GM12878 (cell line): Measurements from ENCODE around the gene NKAIN2. TPM values are rescaled to one million over a fixed set of nuclear protein-coding genes. Genes with fewer than 3 reads are reported as not detected.

Experiments used
- ATAC-seq: fragments of 200-7000 bp; cut with Tn5 transposase; 3 replicates; pipeline ENCODE4 v1.9.1; 2020; ENCODE audit warnings: mild to moderate bottlenecking, moderate library complexity
- BruUV-seq: library from RNA; stranded (reverse); fragments of 400-500 nt; replicated peaks from 2 replicates; lab custom pipeline; 2021; lab: Mats Ljungman, UMichigan
- CTCF ChIA-PET: fragments of 300-600 bp; sonication (Branson Sonifier 250); formaldehyde crosslinking; extraction: SDS; loops from one replicate; lab custom pipeline; 2021; ENCODE audit warnings: inconsistent platforms; lab: Yijun Ruan, JAX
- POLR2A ChIA-PET: fragments of 350-600 bp; formaldehyde crosslinking; extraction: SDS; loops from one replicate; lab custom pipeline; 2021; ENCODE audit warnings: inconsistent platforms; lab: Charles Lee
- RAD21 ChIA-PET: fragments of 300-600 bp; sonication (Branson Sonifier 250); formaldehyde crosslinking; loops from one replicate; lab custom pipeline; 2023; ENCODE audit warnings: antibody characterized with exemption; ENCODE audit not compliant: unreplicated experiment; lab: Charles Lee
- SMC1A ChIA-PET: fragments of 300-600 bp; sonication (Branson Sonifier 250); formaldehyde crosslinking; loops from one replicate; lab custom pipeline; 2023; ENCODE audit not compliant: unreplicated experiment, uncharacterized antibody; lab: Charles Lee
- DNase-seq: peaks from one replicate; pipeline ENCODE4 v3.0.0-alpha.2; 2011; ENCODE audit warnings: low read depth, low spot score
- FAIRE-seq: peaks from 3 replicates; lab custom pipeline; 2011; peaks lifted over from hg19 to GRCh38; lab: Jason Lieb, UNC
- H2AFZ ChIP-seq: 2 replicates; pipeline ENCODE4 v1.6.0; 2011; ENCODE audit warnings: low read depth, low read length, control low read depth; ENCODE audit not compliant: control insufficient read depth
- H3K27ac ChIP-seq: 2 replicates; pipeline ENCODE4 v1.5.1; 2011; ENCODE audit warnings: control low read depth; ENCODE audit not compliant: control insufficient read depth, insufficient read depth
- H3K27me3 ChIP-seq, 2 experiments: replicated peaks in 1 of 2; 2 replicates each; pipeline versions ENCODE4 v1.6.0 to v1.6.1; 2011; ENCODE audit warnings: low read length in 1 of 2; ENCODE audit not compliant: control insufficient read depth in 2 of 2, insufficient read depth in 2 of 2
- H3K36me3 ChIP-seq, 2 experiments: 2 replicates each; pipeline ENCODE4 v1.5.1; 2011; ENCODE audit warnings: low read length in 1 of 2; ENCODE audit not compliant: control insufficient read depth in 2 of 2, insufficient read depth in 2 of 2
- H3K4me1 ChIP-seq: 2 replicates; pipeline ENCODE4 v1.6.1; 2011; ENCODE audit warnings: mild to moderate bottlenecking, low read length, moderate library complexity, mixed read lengths; ENCODE audit not compliant: control insufficient read depth, insufficient read depth
- H3K4me2 ChIP-seq: 2 replicates; pipeline ENCODE4 v1.6.0; 2011; ENCODE audit warnings: control low read depth; ENCODE audit not compliant: control insufficient read depth, insufficient read depth
- H3K4me3 ChIP-seq: fragments of 200-600 bp; sonication (generic); 2 replicates; pipeline ENCODE4 v1.5.1; 2016
- H3K79me2 ChIP-seq: 2 replicates; pipeline ENCODE4 v1.6.0; 2011; ENCODE audit warnings: low read length; ENCODE audit not compliant: control insufficient read depth, insufficient read depth
- H3K9ac ChIP-seq: 2 replicates; pipeline ENCODE4 v1.8.0; 2011; ENCODE audit warnings: low read length, control low read depth, mixed read lengths; ENCODE audit not compliant: control insufficient read depth, insufficient read depth
- H3K9me3 ChIP-seq: replicated peaks from 3 replicates; pipeline ENCODE4 v1.5.1; 2011; ENCODE audit warnings: mild to moderate bottlenecking, low read length; ENCODE audit not compliant: control insufficient read depth, insufficient read depth
- H4K20me1 ChIP-seq: 2 replicates; pipeline ENCODE4 v1.6.0; 2011; ENCODE audit not compliant: control insufficient read depth, insufficient read depth
- CBX5 ChIP-seq: sonication (generic); IDR thresholded peaks from 2 replicates; pipeline ENCODE4 v1.6.1; 2016; ENCODE audit warnings: low read depth, moderate library complexity, mild to moderate bottlenecking, inconsistent platforms
- CEBPB ChIP-seq, 2 experiments: fragments of 150-350 bp in 1 of 2; IDR thresholded peaks; 2 replicates each; pipeline ENCODE4 v1.6.1; 2012 to 2014; ENCODE audit warnings: low read depth in 2 of 2, low read length in 2 of 2, borderline replicate concordance in 1 of 2, inconsistent platforms in 1 of 2
- CREB1 ChIP-seq: IDR thresholded peaks from 2 replicates; pipeline ENCODE4 v1.6.1; 2012; ENCODE audit warnings: low read depth, mild to moderate bottlenecking, inconsistent platforms
- HDAC2 ChIP-seq: fragments of 200-600 bp; sonication (generic); IDR thresholded peaks from 2 replicates; pipeline ENCODE4 v1.6.1; 2017
- JUND ChIP-seq: IDR thresholded peaks from 2 replicates; pipeline ENCODE4 v1.6.1; 2012; ENCODE audit warnings: low read depth, mild to moderate bottlenecking, low read length, improper control_type of control experiment, moderate library complexity
- KDM1A ChIP-seq: fragments of 200-600 bp; sonication (generic); IDR thresholded peaks from 2 replicates; pipeline ENCODE4 v1.6.1; 2016; ENCODE audit warnings: borderline replicate concordance
- MTA3 ChIP-seq: IDR thresholded peaks from 2 replicates; pipeline ENCODE4 v1.6.1; 2012; ENCODE audit warnings: low read length, inconsistent platforms, borderline replicate concordance
- NFXL1 ChIP-seq: fragments of 450-650 bp; IDR thresholded peaks from 2 replicates; pipeline ENCODE4 v1.6.1; 2017; ENCODE audit warnings: antibody characterized with exemption, mild to moderate bottlenecking, borderline replicate concordance
- POLR2AphosphoS5 ChIP-seq: IDR thresholded peaks from 2 replicates; pipeline ENCODE4 v1.6.1; 2011; ENCODE audit warnings: mild to moderate bottlenecking, low read length, inconsistent platforms
- RUNX3 ChIP-seq: IDR thresholded peaks from 2 replicates; pipeline ENCODE4 v1.6.1; 2012; ENCODE audit warnings: low read length, inconsistent platforms
- SMARCA5 ChIP-seq: fragments of 450-650 bp; IDR thresholded peaks from 2 replicates; pipeline ENCODE4 v1.6.1; 2017; ENCODE audit warnings: mild to moderate bottlenecking
- SP1 ChIP-seq: IDR thresholded peaks from one replicate; pipeline ENCODE4 v1.6.1; 2011; ENCODE audit warnings: low read depth, low read length
- TAF1 ChIP-seq: IDR thresholded peaks from 2 replicates; pipeline ENCODE4 v1.6.1; 2011; ENCODE audit warnings: mild to moderate bottlenecking, low read depth, low read length, borderline replicate concordance
- USF2 ChIP-seq: IDR thresholded peaks from 2 replicates; pipeline ENCODE4 v1.6.1; 2011; ENCODE audit warnings: low read depth, low read length, improper control_type of control experiment, borderline replicate concordance
- ZNF274 ChIP-seq: IDR thresholded peaks from one replicate; pipeline ENCODE4 v1.8.0; 2011; ENCODE audit not compliant: insufficient read length, insufficient read depth
- ZNF687 ChIP-seq: fragments of 450-650 bp; IDR thresholded peaks from 2 replicates; pipeline ENCODE4 v1.6.1; 2017; ENCODE audit warnings: mild to moderate bottlenecking, moderate library complexity
- WGBS: methylation state at CpG from one replicate; pipeline ENCODE4 v1.1.6; 2016; ENCODE audit warnings: low lambda C conversion rate; ENCODE audit not compliant: insufficient replicate concordance, insufficient coverage; ENCODE audit errors: missing lambda C conversion rate; 5-methylcytosine and 5-hydroxymethylcytosine counted together
- in situ Hi-C: fragments of 300-500 bp; cut with MboI; formaldehyde crosslinking; loops from 9 replicates; pipeline ENCODE4 v1.14.3; 2018; ENCODE audit warnings: mixed read lengths
- intact Hi-C: fragments of 100-400 bp; cut with micrococcal nuclease; formaldehyde crosslinking; loops from one replicate; pipeline ENCODE4 v1.14.2; 2022; ENCODE audit not compliant: unreplicated experiment
- polyA plus RNA-seq, 11 experiments: library from polyadenylated mRNA; depleted of rRNA in 4 of 11; unstranded in 6 of 11; stranded (reverse) in 5 of 11; fragments of >200 nt; fragmentation: Nextera tagmentation in 4 of 11; fragmentation: Illumina TruSeq in 1 of 11; extraction: Ambion mirVana in 4 of 11; extraction: Trizol in 1 of 11; gene quantifications; 1 replicate in 1 of 11; 2 replicates in 10 of 11; pipeline versions ENCODE4 v1.2.1 to v1.2.3, GENCODE V29; 2011 to 2016; ENCODE audit warnings: inconsistent platforms in 2 of 11, missing spikeins in 2 of 11, low read depth in 1 of 11
- total RNA-seq, 4 experiments: library from RNA; depleted of rRNA in 3 of 4; stranded (reverse); fragments of >200 nt in 3 of 4; fragmentation: Illumina TruSeq in 1 of 4; extraction: Trizol in 1 of 4; gene quantifications; 2 replicates each; pipeline versions ENCODE4 v1.2.1 to v1.2.3, GENCODE V29; 2013 to 2021
- TF ChIP-seq, protein P1 (sequence below): fragments of 450-650 bp; formaldehyde crosslinking; IDR thresholded peaks from 2 replicates; pipeline ENCODE4 v1.4.0; 2020; ENCODE audit warnings: mild to moderate bottlenecking, moderate library complexity

Gene NKAIN2
- total and polyA plus RNA-seq, 10 of the 15 experiments (the other 5 are each of a cell fraction or from before 2014, with no cell fraction given) = not detected

GRCh38 chr6:124080483-124080882, 276.8 kb downstream of the NKAIN2 start:
- FAIRE-seq (no peak), ATAC-seq (no peak), DNase-seq (no peak)
- no peak overlapping the region for H3K4me3 ChIP-seq
- no TSS peak for BruUV-seq
- H3K27ac ChIP-seq = no peak overlapping the region
- intact Hi-C loops = no loop called here
- H3K79me2 ChIP-seq = no peaks in the 10 kb centered on the region
- no peaks in the 10 kb centered on the region for H3K9me3 ChIP-seq
- POLR2A ChIA-PET = no interaction called here
- H3K4me1 ChIP-seq = no peaks in the 10 kb centered on the region
- no peak overlapping the region for H3K4me2 ChIP-seq
- CTCF ChIA-PET = no interaction called here
- in situ Hi-C loops = no loop called here
- 0% methylated on average over 1 of the region's 1 CpG for WGBS
- H4K20me1 ChIP-seq = no peaks in the 10 kb centered on the region
- SMC1A ChIA-PET = no interaction called here
- H2AFZ ChIP-seq = no peak overlapping the region
- RAD21 ChIA-PET = no interaction called here
- no peaks in the 10 kb centered on the region for H3K27me3 ChIP-seq
- H3K9ac ChIP-seq = no peak overlapping the region
- no peaks in the 10 kb centered on the region for H3K36me3 ChIP-seq
- no peak for TF ChIP-seq CBX5
- TF ChIP-seq SP1 = no peak
- no peak for TF ChIP-seq USF2
- no peak for TF ChIP-seq MTA3
- TF ChIP-seq ZNF274 = no peak
- no peak for TF ChIP-seq KDM1A
- no peak for TF ChIP-seq POLR2AphosphoS5
- TF ChIP-seq TAF1 = no peak
- TF ChIP-seq HDAC2 = no peak
- no peak for TF ChIP-seq RUNX3
- TF ChIP-seq SMARCA5 = no peak
- no peak for TF ChIP-seq CREB1
- no peak for TF ChIP-seq CEBPB (IDR thresholded peaks at IDR 0.05; ENCODE audit: borderline replicate concordance in 1 of 2, low read depth in 2 of 2, low read length in 2 of 2)
- TF ChIP-seq JUND = no peak
- TF ChIP-seq, protein P1, sequence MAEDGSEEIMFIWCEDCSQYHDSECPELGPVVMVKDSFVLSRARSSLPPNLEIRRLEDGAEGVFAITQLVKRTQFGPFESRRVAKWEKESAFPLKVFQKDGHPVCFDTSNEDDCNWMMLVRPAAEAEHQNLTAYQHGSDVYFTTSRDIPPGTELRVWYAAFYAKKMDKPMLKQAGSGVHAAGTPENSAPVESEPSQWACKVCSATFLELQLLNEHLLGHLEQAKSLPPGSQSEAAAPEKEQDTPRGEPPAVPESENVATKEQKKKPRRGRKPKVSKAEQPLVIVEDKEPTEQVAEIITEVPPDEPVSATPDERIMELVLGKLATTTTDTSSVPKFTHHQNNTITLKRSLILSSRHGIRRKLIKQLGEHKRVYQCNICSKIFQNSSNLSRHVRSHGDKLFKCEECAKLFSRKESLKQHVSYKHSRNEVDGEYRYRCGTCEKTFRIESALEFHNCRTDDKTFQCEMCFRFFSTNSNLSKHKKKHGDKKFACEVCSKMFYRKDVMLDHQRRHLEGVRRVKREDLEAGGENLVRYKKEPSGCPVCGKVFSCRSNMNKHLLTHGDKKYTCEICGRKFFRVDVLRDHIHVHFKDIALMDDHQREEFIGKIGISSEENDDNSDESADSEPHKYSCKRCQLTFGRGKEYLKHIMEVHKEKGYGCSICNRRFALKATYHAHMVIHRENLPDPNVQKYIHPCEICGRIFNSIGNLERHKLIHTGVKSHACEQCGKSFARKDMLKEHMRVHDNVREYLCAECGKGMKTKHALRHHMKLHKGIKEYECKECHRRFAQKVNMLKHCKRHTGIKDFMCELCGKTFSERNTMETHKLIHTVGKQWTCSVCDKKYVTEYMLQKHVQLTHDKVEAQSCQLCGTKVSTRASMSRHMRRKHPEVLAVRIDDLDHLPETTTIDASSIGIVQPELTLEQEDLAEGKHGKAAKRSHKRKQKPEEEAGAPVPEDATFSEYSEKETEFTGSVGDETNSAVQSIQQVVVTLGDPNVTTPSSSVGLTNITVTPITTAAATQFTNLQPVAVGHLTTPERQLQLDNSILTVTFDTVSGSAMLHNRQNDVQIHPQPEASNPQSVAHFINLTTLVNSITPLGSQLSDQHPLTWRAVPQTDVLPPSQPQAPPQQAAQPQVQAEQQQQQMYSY = no peak
- no peak for TF ChIP-seq ZNF687
- TF ChIP-seq NFXL1 = no peak
